ENCODE data around the gene CBY2.
"Not testable (repeated sequence)": the region's sequence is repeated elsewhere in the genome, so short reads cannot be mapped to it uniquely, and the experiment has no call there.

The CBY2 gene, protein sequence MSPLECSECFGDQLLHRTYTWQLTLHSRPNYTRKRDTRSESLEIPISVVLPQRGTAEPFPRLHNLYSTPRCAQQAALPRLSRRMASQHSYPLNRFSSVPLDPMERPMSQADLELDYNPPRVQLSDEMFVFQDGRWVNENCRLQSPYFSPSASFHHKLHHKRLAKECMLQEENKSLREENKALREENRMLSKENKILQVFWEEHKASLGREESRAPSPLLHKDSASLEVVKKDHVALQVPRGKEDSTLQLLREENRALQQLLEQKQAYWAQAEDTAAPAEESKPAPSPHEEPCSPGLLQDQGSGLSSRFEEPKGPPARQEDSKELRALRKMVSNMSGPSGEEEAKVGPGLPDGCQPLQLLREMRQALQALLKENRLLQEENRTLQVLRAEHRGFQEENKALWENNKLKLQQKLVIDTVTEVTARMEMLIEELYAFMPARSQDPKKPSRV

DNA sequence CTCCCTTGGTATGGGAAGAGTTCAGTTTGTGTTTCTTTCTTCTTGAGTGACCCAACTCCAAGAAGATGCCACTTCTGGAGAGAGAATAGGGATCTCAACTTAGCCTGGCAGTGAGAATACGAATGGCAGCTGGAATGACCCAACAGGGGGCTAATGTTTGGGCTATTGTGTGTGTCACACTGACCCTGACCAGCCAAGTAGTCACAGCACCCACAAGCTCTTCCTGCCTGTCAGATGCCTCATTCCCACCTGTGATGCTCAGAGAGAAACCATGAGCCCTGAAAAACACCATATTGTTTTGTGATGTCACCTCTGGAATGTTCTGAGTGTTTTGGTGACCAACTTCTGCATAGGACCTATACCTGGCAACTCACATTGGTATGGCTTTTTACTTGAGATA lies at the start of gene CBY2:
Gene CBY2, plus strand, starts transcription at position 233 of the 400 bp plus-strand sequence. Its CDS starts 71 bp downstream, at position 304.
- no peak for DNase-seq

DNA sequence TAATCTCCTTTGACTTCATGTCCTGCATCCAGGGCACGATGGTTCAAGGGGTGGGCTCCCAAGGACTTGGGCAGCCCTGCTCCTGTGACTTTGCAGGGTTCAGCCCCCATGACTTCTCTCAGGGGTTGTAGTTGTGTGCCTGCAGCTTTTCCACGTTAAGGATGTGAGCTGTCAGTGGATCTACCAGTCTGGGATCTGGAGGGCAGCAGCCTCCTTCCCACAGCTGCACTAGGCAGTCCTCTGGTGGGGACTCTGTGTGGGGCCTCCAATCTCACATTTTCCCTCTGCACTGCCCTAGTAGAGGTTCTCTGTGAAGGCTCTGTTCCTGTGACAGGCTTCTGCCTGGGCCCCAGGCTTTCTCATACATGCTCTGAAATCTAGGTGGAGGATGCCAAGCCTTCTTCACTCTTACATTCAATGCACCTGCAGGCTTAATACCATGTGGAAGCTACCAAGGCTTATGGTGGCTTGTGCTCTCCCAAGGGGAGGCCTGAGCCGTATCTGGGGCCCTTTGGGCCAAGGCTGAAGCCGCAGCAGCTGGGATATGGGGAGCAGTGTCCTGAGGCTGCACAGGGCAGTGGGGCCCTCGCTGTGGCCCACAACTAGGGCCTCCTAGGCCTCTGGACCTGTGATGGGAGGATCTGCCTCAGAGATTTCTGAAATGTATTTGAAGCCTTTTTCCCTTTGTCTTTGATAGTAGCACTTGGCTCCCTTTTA lies 47.3 kb upstream of the CBY2 start:
- no peak for DNase-seq

DNA sequence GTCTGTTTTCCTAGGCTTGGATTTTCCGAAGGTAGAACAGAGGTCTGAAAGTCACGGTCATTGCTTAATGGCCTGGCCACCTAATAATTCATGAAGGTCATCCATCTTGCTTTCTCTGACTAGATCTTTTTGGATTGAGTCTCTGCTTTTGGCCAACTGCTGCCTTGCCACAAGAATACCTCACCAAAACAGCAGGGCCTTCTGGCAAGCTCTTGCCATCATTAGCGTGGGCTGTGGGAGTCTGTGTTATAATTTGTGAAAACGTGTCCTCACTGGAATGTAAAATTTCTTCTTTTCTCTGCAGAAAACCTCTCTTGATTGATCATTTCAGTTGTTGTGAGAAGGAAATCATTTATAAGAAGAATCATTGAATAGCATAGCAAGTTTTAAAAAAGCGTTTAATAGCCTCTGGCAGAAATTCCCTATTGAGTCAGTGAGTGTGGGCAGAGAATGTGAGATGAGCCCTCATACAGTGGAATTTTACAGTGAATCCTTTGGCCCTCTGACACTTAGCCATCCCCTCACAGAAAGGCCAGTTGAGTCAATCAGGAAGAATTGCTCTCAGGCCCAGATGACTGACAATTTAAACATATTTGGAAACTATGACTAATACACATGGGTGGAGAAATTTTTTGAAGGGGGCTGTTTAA lies 43.4 kb upstream of the CBY2 start:
- DNase-seq: no peak

DNA sequence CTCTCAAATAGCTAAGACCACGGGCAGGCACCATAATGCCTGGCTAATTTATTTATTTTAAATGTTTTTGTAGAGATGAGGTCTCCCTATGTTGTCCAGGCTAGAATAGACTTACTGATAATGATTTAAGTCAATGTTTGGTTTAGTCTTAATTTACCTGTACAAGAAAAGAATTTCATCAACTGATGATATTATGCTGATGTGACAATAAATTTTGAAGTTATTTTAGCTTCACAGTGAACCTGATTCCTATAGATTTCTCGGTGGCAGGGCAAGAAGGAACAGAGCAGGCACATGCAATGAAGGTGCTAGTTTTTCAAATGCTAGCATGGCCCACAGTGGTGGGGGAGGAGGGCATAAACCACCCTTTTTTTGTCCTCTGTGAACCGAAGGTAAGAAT lies 42.6 kb upstream of the CBY2 start:
- no peak for DNase-seq

DNA sequence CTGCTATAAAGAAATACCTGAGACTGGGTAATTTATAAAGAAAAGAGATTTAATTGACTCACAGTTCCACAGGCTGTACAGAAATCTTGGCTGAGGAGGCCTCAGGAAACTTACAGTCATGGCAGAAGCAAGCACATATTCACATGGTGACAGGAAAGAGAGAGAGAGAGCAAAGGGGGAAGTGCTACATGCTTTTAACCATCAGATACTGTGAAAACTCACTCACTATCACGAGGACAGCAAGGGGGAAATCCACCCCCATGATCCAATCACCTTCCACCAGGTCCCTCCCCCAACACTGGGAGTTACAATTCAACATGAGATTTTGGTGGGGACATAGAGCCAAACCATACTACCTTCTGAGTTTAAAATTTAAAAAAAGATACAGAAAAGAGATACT lies 41.7 kb upstream of the CBY2 start:
- not testable (repeated sequence) for DNase-seq

DNA sequence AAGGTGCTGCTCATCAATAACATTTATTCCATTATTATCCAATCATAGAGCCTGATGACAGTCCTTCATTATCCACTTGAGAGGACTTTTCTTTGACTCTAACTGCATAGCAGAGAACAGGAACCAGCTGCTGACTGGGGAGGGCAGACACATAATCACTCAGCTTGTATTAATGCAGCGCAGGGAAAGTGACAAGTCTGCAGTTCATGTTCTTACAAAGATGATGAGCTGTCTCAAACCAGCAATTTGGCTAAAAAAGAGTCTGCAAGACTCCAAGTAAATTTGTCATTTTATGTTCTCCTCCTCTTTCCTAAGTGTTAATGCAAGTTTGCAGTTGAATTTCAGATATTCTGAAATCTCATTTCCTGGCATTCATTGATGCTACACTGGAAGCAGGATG lies 40.0 kb upstream of the CBY2 start:
- no peak for DNase-seq

DNA sequence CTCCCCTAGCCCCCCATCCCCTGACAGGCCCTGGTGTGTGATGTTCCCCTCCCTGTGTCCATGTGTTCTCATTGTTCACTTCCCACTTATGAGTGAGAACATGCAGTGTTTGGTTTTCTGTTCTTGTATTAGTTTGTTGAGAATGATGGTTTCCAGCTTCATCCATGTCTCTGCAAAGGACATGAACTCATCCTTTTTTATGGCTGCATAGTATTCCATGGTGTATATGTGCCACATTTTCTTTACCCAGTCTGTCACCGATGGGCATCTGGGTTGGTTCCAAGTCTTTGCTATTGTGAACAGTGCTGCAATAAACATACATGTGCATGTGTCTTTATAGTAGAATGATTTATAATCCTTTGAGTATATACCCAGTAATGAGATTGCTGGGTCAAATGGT lies 39.2 kb upstream of the CBY2 start:
- DNase-seq: not testable (repeated sequence)

DNA sequence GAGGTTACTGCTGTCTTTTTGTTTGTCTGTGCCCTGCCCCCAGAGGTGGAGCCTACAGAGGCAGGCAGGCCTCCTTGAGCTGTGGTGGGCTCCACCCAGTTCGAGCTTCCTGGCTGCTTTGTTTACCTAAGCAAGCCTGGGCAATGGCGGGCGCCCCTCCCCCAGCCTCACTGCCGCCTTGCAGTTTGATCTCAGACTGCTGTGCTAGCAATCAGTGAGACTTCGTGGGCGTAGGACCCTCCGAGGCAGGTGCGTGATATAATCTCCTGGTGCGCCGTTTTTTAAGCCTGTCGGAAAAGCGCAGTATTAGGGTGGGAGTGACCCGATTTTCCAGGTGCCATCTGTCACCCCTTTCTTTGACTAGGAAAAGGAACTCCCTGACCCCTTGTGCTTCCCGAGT lies 32.5 kb upstream of the CBY2 start:
- DNase-seq: not testable (repeated sequence)

DNA sequence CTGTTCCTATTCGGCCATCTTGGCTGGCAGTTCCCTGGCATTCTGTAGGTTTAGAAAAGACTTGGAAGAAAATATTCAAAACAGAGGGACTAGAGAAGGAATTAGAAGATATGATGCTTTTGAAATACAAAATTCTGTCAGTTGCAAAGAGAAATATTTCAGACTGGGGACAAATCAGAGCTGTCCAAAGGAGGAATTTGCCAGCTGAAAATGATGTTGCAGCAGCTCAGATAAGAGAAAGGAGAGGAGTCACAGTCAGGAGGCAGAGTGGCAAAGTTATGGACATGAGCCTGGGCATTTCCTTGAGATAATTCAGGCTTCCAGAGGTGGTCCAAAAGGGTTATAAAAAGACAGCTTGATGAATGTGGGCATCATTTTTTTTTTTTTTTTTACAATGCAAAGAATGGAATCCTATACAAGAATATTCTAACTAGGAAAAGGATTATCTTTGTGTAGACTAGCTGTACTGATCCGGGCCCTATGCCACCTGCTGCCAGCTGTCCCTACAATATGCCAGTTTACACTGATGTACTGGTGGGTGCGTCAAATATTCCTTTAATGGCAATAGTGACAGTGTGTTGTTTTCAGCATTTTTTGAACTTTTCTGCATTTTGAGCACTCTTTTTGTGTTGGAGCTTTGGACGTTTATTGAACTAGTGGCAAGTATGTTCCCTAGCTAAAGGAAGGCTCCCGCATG lies 31.8 kb upstream of the CBY2 start:
- no peak for DNase-seq

DNA sequence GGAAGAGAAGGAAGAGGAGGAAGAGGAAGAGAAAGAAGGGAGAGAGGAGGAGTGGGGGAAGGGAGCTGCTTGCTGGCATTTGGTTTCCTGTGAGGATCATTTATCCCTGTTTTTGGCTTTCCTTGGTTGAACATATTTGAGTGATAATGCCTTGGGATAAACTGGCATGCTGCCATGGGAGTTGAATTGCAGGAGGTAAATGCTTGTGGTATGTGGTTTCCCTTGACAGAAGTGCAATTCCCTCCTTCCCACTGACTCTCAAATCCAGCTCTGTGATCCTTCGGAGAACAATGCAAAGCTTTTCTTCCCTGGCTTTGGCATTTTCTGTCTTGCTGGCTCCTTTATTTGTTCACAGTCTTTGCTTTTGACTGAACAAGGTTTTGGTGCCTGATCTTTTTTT lies 27.2 kb upstream of the CBY2 start:
- DNase-seq: peak in 1 of 2 experiments; percentile 23

DNA sequence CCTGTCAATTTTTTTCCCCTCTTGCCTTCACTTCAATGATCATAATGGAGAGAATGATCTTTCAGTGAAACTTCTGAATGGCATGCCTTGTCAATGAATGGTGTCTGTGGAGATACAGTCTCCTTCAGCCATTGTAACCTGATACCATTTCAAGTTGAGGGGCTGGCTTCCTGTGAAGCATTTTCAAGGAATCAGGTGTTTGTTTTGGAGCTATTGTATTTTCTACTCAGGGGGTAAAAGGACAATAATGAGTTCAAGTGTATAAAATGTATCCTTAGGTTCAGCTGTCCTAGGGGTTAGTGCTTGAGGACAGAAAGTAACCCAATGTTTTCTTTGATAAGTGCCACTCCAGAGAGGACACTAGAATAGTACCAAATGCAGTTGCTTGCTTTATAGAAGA lies 23.8 kb upstream of the CBY2 start:
- no peak for DNase-seq

DNA sequence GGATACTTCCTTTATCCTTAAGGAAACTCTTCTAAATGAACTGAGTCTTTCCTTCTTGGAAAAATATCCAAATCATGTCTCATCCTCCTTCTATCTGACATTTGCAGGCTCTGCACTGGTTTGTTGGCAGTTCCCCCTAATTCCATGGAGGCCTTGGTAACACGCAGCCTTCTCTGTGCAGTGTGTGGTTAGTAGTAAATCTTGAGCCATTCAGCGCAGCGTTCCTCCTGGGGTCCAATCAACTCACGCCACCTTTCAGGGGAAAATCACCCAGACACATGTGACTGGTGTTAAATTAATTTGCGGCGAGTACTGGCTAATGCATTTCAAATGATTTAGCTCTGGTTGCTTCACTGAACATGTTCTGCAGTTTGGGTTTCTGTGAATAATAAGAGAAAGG lies 21.0 kb upstream of the CBY2 start:
- no peak for DNase-seq

DNA sequence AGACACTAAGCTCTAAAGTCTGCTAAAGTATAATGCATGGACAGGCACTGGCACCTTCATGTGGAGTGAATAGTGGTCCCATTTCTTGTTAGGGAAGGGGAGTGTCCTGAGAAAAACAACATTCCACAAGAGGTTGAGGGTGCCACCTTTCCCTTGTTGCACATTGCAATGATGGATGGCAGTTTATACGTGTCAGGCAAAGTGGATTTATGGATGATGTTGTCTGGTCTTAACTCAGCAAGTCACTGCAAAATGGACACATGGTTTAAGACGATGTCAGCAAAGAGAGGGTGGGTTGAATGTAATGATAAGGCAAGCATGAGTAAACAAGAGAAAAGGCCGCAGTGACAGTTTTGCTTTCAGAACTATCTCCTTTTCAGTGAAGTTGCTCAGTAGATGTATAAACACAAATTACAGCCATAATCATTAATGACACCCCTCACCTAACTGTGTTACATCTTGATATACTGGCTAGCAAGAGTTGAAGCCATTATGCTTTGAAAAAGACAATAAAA lies 19.6 kb upstream of the CBY2 start:
- no peak for DNase-seq

DNA sequence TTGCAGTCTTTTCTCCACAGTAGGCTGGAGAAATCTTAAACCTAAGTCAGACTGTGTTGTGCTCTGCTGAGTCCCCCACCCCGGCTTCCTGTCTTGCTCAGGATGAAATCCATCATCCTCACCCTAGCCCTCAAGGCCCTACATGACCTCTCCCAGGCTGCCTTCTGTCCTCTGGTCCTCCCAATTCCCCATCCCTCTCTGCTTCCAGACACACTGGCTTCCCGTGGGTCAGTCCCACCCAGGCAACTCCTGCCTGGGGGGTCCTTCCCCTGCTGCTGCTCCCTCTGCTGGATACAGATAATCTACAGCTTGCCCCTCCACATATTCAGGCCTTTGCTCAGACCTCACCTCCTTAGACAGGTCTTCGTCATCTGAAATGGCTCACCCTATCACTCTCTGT lies 18.4 kb upstream of the CBY2 start:
- no peak for DNase-seq

DNA sequence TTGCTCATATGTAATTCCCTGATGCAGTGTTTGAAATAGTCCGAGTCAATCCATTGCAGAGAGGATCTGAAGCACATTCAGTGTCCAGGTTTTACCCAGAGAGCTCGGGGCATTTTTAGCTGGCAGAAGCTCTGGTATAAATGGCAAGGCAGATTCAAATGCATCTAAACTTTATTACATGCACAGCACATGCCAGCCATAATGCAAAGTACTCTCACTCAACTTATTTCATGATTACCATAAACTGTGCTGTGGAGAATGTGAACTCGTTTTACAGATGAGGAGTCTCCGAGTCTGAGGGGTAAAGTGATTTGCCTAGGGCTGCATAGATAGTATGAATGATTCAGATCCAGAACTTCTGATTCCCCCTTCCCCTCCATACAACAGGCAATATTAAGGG lies 13.5 kb upstream of the CBY2 start:
- no peak for DNase-seq

DNA sequence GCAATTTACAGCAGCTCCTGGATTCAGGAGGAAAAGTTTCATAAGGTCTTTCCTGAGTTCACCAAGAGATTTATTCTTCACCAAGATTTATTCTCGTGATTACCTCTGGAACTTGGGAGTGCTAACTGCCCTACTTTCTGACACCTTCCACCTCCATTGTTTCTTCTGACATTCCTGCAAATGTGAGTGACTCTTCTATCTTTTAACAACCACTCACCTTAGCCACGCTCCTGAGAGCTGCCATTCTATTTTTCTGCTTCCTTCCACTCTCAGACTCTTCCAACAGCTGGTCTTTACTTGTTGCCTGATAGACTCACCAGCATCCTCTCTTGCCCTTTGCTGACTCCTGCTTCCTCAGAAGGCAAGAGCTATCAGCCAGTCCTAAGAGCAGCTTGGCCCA lies 11.5 kb upstream of the CBY2 start:
- no peak for DNase-seq

DNA sequence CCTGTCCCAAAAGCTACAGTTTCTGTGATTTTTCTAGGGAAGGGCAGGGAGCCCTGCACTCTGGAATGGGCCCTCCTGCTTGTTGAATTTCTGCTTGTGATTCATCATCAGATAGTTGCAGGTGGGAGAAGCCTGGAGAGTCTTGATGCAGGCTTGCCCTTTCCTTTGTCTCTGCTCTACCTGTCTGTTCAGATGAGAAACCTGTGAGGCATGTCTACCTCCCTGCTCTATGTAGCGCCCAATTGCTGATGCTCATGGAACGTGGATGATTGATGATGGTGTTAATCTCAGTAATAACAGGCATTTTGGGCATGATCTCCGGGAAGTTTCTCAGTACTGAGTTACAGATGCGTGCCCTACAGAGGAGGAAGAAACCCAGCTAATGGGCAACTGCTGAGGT lies 10.9 kb upstream of the CBY2 start:
- DNase-seq: no peak

DNA sequence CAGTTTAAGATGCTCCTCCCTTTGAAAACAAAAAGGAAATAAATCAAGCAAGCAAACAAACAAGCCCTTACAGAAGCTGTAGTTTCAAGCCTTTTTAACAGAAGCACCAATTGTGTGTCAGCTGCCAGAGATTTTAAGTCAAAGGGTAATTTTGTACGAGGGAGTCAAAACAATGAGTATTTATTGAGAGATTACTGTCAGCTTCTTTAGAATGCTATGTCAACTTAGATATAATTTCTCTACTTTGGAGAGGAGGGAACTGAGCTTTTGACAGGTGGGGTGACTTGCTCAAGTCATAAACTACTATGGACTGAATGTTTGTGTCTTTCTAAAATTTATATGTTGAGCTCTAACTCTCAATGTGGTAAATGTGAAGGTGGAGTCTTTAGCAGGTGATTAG lies 10.5 kb upstream of the CBY2 start:
- no peak for DNase-seq

DNA sequence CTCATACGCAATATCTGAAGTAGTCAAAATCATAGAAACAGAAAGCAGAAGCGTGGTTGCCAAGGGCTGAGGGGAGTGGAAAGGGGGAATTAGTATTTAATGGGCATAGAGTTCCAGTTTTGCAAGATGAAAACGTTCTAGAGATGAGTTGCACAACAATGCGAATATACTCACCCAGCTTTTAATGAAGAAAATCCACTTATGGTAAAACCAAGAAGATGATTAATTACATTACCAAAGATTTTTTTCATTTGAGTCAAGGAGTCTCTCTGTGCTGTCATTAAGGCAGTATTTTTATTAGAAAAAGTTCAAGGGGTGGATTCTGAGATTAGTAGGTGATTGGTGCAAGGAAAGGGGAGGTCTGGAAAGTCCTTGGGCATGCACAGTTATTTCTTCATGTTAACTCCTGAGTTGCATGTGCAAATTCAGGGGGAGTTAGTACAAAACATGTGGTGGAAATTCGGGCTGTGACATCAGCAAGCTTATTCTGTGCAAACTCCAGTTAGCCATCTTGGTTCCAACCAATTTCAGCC lies 6.9 kb upstream of the CBY2 start:
- DNase-seq: no peak

DNA sequence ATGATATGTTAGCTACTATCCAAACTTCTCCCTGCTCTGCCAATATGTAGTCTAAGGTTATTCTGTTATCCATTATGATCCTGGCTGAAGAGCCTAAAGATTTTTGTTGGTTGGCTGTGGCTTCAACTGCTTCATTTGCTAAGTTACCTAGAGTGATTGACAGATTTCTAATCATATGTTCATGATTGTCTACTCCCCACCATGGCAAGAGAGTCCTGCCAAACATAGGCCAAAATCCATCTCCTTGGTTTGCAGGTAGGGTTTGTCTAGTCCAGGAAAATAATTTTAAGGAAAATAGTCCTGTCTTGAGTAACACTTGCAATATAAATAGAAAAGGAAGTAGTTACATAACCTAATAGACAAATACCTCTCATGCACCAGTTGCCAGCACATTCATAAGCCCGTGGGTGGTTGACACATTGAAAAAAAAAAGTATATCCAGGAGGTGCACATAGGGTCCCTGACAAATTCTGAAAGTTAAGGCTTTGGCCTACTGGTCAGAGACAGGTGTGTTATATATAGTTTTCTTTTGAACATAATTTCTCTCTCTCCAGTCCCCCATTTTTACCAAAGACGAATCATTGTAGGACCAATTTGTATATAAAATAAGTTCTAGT lies 5.4 kb upstream of the CBY2 start:
- no peak for DNase-seq

DNA sequence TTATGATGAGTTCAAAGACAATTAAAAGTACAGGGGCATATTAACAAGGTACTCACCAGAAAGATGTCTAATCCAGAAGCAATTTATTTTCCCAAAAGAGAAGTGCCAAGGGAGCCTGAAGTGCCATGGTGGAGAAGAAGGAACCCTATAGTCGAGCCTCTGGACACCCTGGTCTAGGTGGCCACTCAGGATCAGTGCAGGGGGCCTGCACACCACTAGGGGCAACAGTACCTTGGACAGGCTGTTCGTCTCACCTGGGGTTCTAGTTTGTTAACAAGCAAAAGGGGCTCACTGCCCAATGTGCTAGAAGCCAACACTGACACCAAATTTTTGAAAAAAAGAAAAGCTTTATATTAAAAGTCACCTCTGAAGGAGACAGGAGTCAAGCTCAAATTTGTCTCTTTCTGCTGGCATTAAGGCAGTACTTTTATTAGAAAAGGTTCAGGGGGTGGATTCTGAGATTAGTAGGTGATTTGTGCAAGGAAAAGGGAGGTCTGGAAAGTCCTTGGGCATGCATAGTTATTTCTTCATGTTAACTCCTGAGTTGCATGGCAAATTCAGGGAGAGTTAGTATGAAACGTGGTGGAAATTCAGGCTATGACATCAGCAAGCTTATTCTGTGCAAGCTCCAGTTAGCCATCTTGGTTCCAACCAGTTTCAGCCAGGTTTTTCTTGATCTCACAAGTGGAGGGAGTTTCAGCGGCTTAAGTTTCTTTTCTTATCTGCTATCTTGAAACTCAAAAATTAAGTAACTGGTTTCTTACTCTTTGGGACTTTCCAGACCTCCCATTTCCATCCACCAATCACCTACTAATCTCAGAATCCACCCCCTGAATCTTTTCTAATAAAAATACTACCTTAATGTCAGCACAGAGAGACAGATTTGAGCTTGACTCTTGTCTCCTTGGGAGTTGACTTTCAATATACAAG lies 884 bp upstream of the CBY2 start:
- no peak for DNase-seq
